IMR-90 (cell line): ENCODE measurements around the gene GATA5. TPM values are rescaled to one million over a fixed set of nuclear protein-coding genes. Genes with fewer than 3 reads are reported as not detected.

ENCODE experiments used
- ATAC-seq: fragments of 200-7000 bp; cut with Tn5 transposase; 2 replicates; pipeline ENCODE4 v1.9.1; 2020; ENCODE audit warnings: low read depth, mild to moderate bottlenecking, moderate library complexity
- BruUV-seq: library from RNA; stranded (reverse); fragments of 400-500 nt; replicated peaks from 2 replicates; lab custom pipeline; 2021; lab: Mats Ljungman, UMichigan
- CTCF ChIA-PET: fragments of 300-600 bp; formaldehyde crosslinking; extraction: SDS; loops from one replicate; lab custom pipeline; 2021; ENCODE audit warnings: antibody characterized with exemption; lab: Yijun Ruan, JAX
- POLR2A ChIA-PET: fragments of 300-600 bp; sonication (Branson Sonifier 250); formaldehyde crosslinking; loops from one replicate; lab custom pipeline; 2022; ENCODE audit warnings: antibody characterized with exemption; ENCODE audit not compliant: unreplicated experiment; lab: Charles Lee
- DNase-seq: peaks from one replicate; pipeline ENCODE4 v3.0.0; 2013
- H2AFZ ChIP-seq: replicated peaks from 2 replicates; pipeline ENCODE3; 2013; ENCODE audit warnings: low read length, mild to moderate bottlenecking; ENCODE audit not compliant: poor library complexity
- H2AK5ac ChIP-seq: 2 replicates; pipeline ENCODE4 v1.6.1; 2013; ENCODE audit warnings: low read depth, low read length, inconsistent platforms
- H2AK9ac ChIP-seq: replicated peaks from 2 replicates; pipeline ENCODE3; 2013; ENCODE audit warnings: mild to moderate bottlenecking, low read depth, low read length, moderate library complexity; ENCODE audit not compliant: poor library complexity
- H2BK120ac ChIP-seq: 2 replicates; pipeline ENCODE4 v1.6.1; 2013; ENCODE audit warnings: low read depth, low read length, inconsistent platforms
- H2BK15ac ChIP-seq: 3 replicates; pipeline ENCODE4 v1.6.1; 2013; ENCODE audit warnings: low read depth, low read length, inconsistent platforms
- H2BK20ac ChIP-seq: 2 replicates; pipeline ENCODE4 v1.6.1; 2013; ENCODE audit warnings: low read depth, mild to moderate bottlenecking, inconsistent platforms, low read length, moderate library complexity
- H2BK5ac ChIP-seq: 2 replicates; pipeline ENCODE4 v1.6.1; 2013; ENCODE audit warnings: mild to moderate bottlenecking, low read depth, low read length, inconsistent platforms; ENCODE audit not compliant: poor library complexity, severe bottlenecking
- H3K14ac ChIP-seq: replicated peaks from 2 replicates; pipeline ENCODE4 v1.6.1; 2013; ENCODE audit warnings: low read depth, low read length, inconsistent platforms
- H3K18ac ChIP-seq: 2 replicates; pipeline ENCODE4 v1.6.1; 2013; ENCODE audit warnings: low read depth, low read length, control low read depth
- H3K23ac ChIP-seq: 2 replicates; pipeline ENCODE4 v1.6.1; 2013; ENCODE audit warnings: low read depth, low read length, inconsistent platforms
- H3K27ac ChIP-seq: 2 replicates; pipeline ENCODE4 v1.5.1; 2013; ENCODE audit warnings: mild to moderate bottlenecking, control low read depth, low read length; ENCODE audit not compliant: insufficient read depth
- H3K27me3 ChIP-seq: 2 replicates; pipeline ENCODE4 v1.6.1; 2013; ENCODE audit warnings: low read length; ENCODE audit not compliant: control insufficient read depth, insufficient read depth
- H3K36me3 ChIP-seq: 2 replicates; pipeline ENCODE4 v1.6.1; 2013; ENCODE audit warnings: low read length, mixed read lengths; ENCODE audit not compliant: control insufficient read depth, insufficient read depth
- H3K4ac ChIP-seq: 2 replicates; pipeline ENCODE4 v1.6.1; 2013; ENCODE audit warnings: low read depth, low read length, inconsistent platforms
- H3K4me1 ChIP-seq: 2 replicates; pipeline ENCODE4 v1.6.1; 2013; ENCODE audit warnings: low read length, mixed read lengths; ENCODE audit not compliant: control insufficient read depth, insufficient read depth
- H3K4me2 ChIP-seq: 2 replicates; pipeline ENCODE4 v1.6.1; 2013; ENCODE audit warnings: low read depth, mild to moderate bottlenecking, control low read depth, low read length, moderate library complexity
- H3K4me3 ChIP-seq: 2 replicates; pipeline ENCODE4 v1.5.1; 2013; ENCODE audit warnings: low read depth, mild to moderate bottlenecking, control low read depth, low read length, moderate library complexity; ENCODE audit not compliant: insufficient read depth
- H3K56ac ChIP-seq: 2 replicates; pipeline ENCODE4 v1.6.1; 2013; ENCODE audit warnings: low read length, inconsistent platforms; ENCODE audit not compliant: insufficient read depth; ENCODE audit errors: extremely low read depth
- H3K79me1 ChIP-seq, 2 experiments: 2 replicates each; pipeline ENCODE4 v1.6.1; 2013; ENCODE audit warnings: low read length in 2 of 2, inconsistent platforms in 1 of 2, low read depth in 1 of 2
- H3K9ac ChIP-seq: 2 replicates; pipeline ENCODE4 v1.6.1; 2013; ENCODE audit warnings: low read depth, low read length, control low read depth
- H3K9me1 ChIP-seq: 2 replicates; pipeline ENCODE4 v1.6.1; 2013; ENCODE audit warnings: low read length, inconsistent platforms; ENCODE audit not compliant: insufficient read depth
- H3K9me3 ChIP-seq: 2 replicates; pipeline ENCODE4 v1.6.1; 2013; ENCODE audit warnings: low read length; ENCODE audit not compliant: control insufficient read depth, insufficient read depth
- H4K20me1 ChIP-seq: 2 replicates; pipeline ENCODE4 v1.6.1; 2013; ENCODE audit warnings: low read length, inconsistent platforms; ENCODE audit not compliant: insufficient read depth
- H4K5ac ChIP-seq: 2 replicates; pipeline ENCODE4 v1.6.1; 2013; ENCODE audit warnings: mild to moderate bottlenecking, low read depth, low read length, control low read depth
- H4K8ac ChIP-seq, 2 experiments: 2 replicates each; pipeline ENCODE4 v1.6.1; 2013; ENCODE audit warnings: low read depth in 2 of 2, low read length in 2 of 2, control low read depth in 1 of 2, inconsistent platforms in 1 of 2
- H4K91ac ChIP-seq: 2 replicates; pipeline ENCODE4 v1.6.1; 2013; ENCODE audit warnings: low read depth, low read length, inconsistent platforms; ENCODE audit not compliant: insufficient read depth
- BHLHE40 ChIP-seq: fragments of 150-350 bp; IDR thresholded peaks from 2 replicates; pipeline ENCODE4 v1.6.1; 2016; ENCODE audit warnings: mild to moderate bottlenecking, low read depth, low read length
- CEBPB ChIP-seq: IDR thresholded peaks from 2 replicates; pipeline ENCODE4 v1.6.1; 2012; ENCODE audit warnings: low read depth, low read length, improper control_type of control experiment
- CHD1 ChIP-seq: IDR thresholded peaks from 2 replicates; pipeline ENCODE4 v1.6.1; 2012; ENCODE audit warnings: low read depth, low read length, improper control_type of control experiment
- CTCF ChIP-seq: conservative IDR thresholded peaks from 2 replicates; pipeline ENCODE4 v1.5.1; 2012; ENCODE audit warnings: mild to moderate bottlenecking, low read depth, low read length, improper control_type of control experiment
- ELK1 ChIP-seq: fragments of 150-350 bp; IDR thresholded peaks from 2 replicates; pipeline ENCODE4 v1.6.1; 2016; ENCODE audit warnings: low read depth, mild to moderate bottlenecking, low read length, moderate library complexity, borderline replicate concordance
- FOS ChIP-seq: fragments of 150-350 bp; IDR thresholded peaks from 2 replicates; pipeline ENCODE4 v1.6.1; 2016; ENCODE audit warnings: low read depth, low read length
- MAFK ChIP-seq: IDR thresholded peaks from 2 replicates; pipeline ENCODE4 v1.6.1; 2012; ENCODE audit warnings: low read depth, low read length, improper control_type of control experiment
- MAZ ChIP-seq: IDR thresholded peaks from 2 replicates; pipeline ENCODE4 v1.6.1; 2012; ENCODE audit warnings: low read depth, mild to moderate bottlenecking, low read length, improper control_type of control experiment, moderate library complexity, borderline replicate concordance
- MXI1 ChIP-seq: IDR thresholded peaks from 2 replicates; pipeline ENCODE4 v1.6.1; 2012; ENCODE audit warnings: low read depth, mild to moderate bottlenecking, low read length, moderate library complexity, borderline replicate concordance
- NFE2L2 ChIP-seq: fragments of 150-350 bp; IDR thresholded peaks from 2 replicates; pipeline ENCODE4 v1.6.1; 2016; ENCODE audit warnings: low read depth, mild to moderate bottlenecking, low read length
- POLR2A ChIP-seq: IDR thresholded peaks from 2 replicates; pipeline ENCODE4 v1.6.1; 2012; ENCODE audit warnings: mild to moderate bottlenecking, low read depth, low read length
- RAD21 ChIP-seq: IDR thresholded peaks from 2 replicates; pipeline ENCODE4 v1.6.1; 2012; ENCODE audit warnings: low read length, improper control_type of control experiment
- RCOR1 ChIP-seq: IDR thresholded peaks from 2 replicates; pipeline ENCODE4 v1.6.1; 2012; ENCODE audit warnings: mild to moderate bottlenecking, low read length, improper control_type of control experiment; ENCODE audit not compliant: insufficient replicate concordance
- RFX5 ChIP-seq: IDR thresholded peaks from 2 replicates; pipeline ENCODE4 v1.8.0; 2012; ENCODE audit warnings: low read depth, mild to moderate bottlenecking, low read length, moderate library complexity
- SMC3 ChIP-seq: fragments of 150-350 bp; IDR thresholded peaks from 2 replicates; pipeline ENCODE4 v1.6.1; 2016; ENCODE audit warnings: low read depth, mild to moderate bottlenecking, antibody characterized with exemption, low read length, moderate library complexity
- USF2 ChIP-seq: fragments of 150-350 bp; IDR thresholded peaks from 2 replicates; pipeline ENCODE4 v1.6.1; 2017; ENCODE audit warnings: mild to moderate bottlenecking, antibody characterized with exemption, low read length, low read depth
- WGBS, 2 experiments: methylation state at CpG; one replicate each; pipeline versions ENCODE4 v1.1.5 to v1.1.7; 2013; ENCODE audit warnings: missing lambda C conversion rate in 2 of 2; ENCODE audit not compliant: insufficient read length in 1 of 2; ENCODE audit errors: extremely low coverage in 2 of 2; 5-methylcytosine and 5-hydroxymethylcytosine counted together
- dilution Hi-C: fragments of 300-500 bp; cut with HindIII; formaldehyde crosslinking; loops from one replicate; pipeline ENCODE4 v1.14.3; 2018; ENCODE audit warnings: low sequenced_read_pairs; ENCODE audit not compliant: unreplicated experiment
- in situ Hi-C: fragments of 300-500 bp; cut with MboI; formaldehyde crosslinking; loops from 3 replicates; pipeline ENCODE4 v1.14.3; 2019; ENCODE audit warnings: low sequenced_read_pairs, inconsistent platforms, mixed read lengths
- intact Hi-C: fragments of 100-400 bp; cut with micrococcal nuclease; formaldehyde crosslinking; loops from 2 replicates; pipeline ENCODE4 v1.10.0; 2022
- polyA plus RNA-seq, 3 experiments: library from polyadenylated mRNA; depleted of rRNA; stranded (reverse); fragments of >200 nt; gene quantifications; 2 replicates each; pipeline ENCODE4 v1.2.3, GENCODE V29; 2012; ENCODE audit warnings: low replicate concordance in 1 of 3
- total RNA-seq: library from RNA; depleted of rRNA; stranded (reverse); fragments of >200 nt; gene quantifications from 2 replicates; pipeline ENCODE4 v1.2.3, GENCODE V29; 2012

The GATA5 gene
- total and polyA plus RNA-seq, 2 of the 4 experiments (the other 2 are of a cell fraction), result not detected

- no peak overlapping the region for H3K9ac ChIP-seq
These were observed 6.4 kb downstream of the GATA5 start for GRCh38 chr20:62469352-62469751.

More at GRCh38 chr20:62469352-62469751, 6.4 kb downstream of the GATA5 start:
- Histone ChIP-seq H2AK9ac (no peak overlapping the region), H3K18ac (no peak overlapping the region), H3K4me1 (no peaks in the 10 kb centered on the region), H3K36me3 (no peaks in the 10 kb centered on the region), H2AFZ (no peak overlapping the region), H3K4me3 (no peak overlapping the region), H3K9me1 (no peaks in the 10 kb centered on the region), H2AK5ac (no peak overlapping the region), H3K4me2 (no peak overlapping the region), H3K23ac (no peak overlapping the region), H3K4ac (no peak overlapping the region), H2BK15ac (no peak overlapping the region), H3K27me3 (peaks cover 64% of the 10 kb centered on the region), H4K20me1 (no peaks in the 10 kb centered on the region), H3K79me1 (no peaks in the 10 kb centered on the region), H4K91ac (no peak overlapping the region), H3K27ac (no peak overlapping the region), H4K5ac (no peak overlapping the region), H2BK5ac (no peak overlapping the region), H4K8ac (no peak overlapping the region), H3K9me3 (no peaks in the 10 kb centered on the region), H3K14ac (no peak overlapping the region), H2BK20ac (no peak overlapping the region), H2BK120ac (no peak overlapping the region), H3K56ac (no peak overlapping the region)
- intact Hi-C loops (no loop called here), dilution Hi-C loops (no loop called here), in situ Hi-C loops (no loop called here)
- no TSS peak for BruUV-seq
- no peak for ATAC-seq
- ChIA-PET POLR2A (no interaction called here), CTCF (no interaction called here)
- WGBS, 2 experiments, result 88% methylated on average over 5 of the region's 17 CpGs; no CpG with 5 or more reads in 1 of the 2 experiments
- TF ChIP-seq MAZ (no peak), ELK1 (no peak), MAFK (no peak), MXI1 (no peak), RFX5 (no peak), POLR2A (no peak), NFE2L2 (no peak), CTCF (no peak), RAD21 (no peak), BHLHE40 (no peak), FOS (no peak), SMC3 (no peak), CEBPB (no peak), CHD1 (no peak), USF2 (no peak), RCOR1 (no peak)
- DNase-seq, result no peak
